SJCRH30 (cell line): ENCODE data around the gene CELF2. TPM values are rescaled to one million over a fixed set of nuclear protein-coding genes. Genes with fewer than 3 reads are reported as not detected.

Experiments used
- DNase-seq, 2 experiments: peaks; one replicate each; pipeline ENCODE4 v3.0.0-alpha.2; 2015 to 2020
- H3K27ac ChIP-seq: fragments of 250-450 bp; sonication (Bioruptor Pico); 2 replicates; pipeline ENCODE4 v1.5.1; 2020; ENCODE audit warnings: mild to moderate bottlenecking, moderate library complexity
- H3K27me3 ChIP-seq: fragments of 250-450 bp; sonication (Bioruptor Pico); 2 replicates; pipeline ENCODE4 v1.5.1; 2020; ENCODE audit warnings: mild to moderate bottlenecking, moderate library complexity
- H3K36me3 ChIP-seq: fragments of 250-450 bp; sonication (Bioruptor Pico); 2 replicates; pipeline ENCODE4 v1.5.1; 2020; ENCODE audit warnings: mild to moderate bottlenecking, moderate library complexity
- H3K4me1 ChIP-seq: fragments of 250-450 bp; sonication (Bioruptor Pico); 2 replicates; pipeline ENCODE4 v1.5.1; 2020; ENCODE audit warnings: mild to moderate bottlenecking, moderate library complexity
- H3K4me3 ChIP-seq: fragments of 250-450 bp; sonication (Bioruptor Pico); 2 replicates; pipeline ENCODE4 v1.5.1; 2020; ENCODE audit warnings: mild to moderate bottlenecking, moderate library complexity
- H3K9me3 ChIP-seq: fragments of 250-450 bp; sonication (Bioruptor Pico); replicated peaks from 2 replicates; pipeline ENCODE4 v1.5.1; 2020; ENCODE audit warnings: mild to moderate bottlenecking, moderate library complexity
- total RNA-seq: library from RNA; depleted of rRNA; stranded (reverse); fragments of >200 nt; shearing (Covaris generic); gene quantifications from 2 replicates; pipeline ENCODE4 v1.2.3, GENCODE V29; 2014

Gene CELF2
- total RNA-seq, 1 experiment from 2014 or later, result 65.2 TPM

- H3K4me1 ChIP-seq, result peaks cover 19% of the 10 kb centered on the region
- no peaks in the 10 kb centered on the region for H3K27me3 ChIP-seq
These were observed 127.8 kb downstream of the CELF2 start for GRCh38 chr10:11145495-11145855.

DNA sequence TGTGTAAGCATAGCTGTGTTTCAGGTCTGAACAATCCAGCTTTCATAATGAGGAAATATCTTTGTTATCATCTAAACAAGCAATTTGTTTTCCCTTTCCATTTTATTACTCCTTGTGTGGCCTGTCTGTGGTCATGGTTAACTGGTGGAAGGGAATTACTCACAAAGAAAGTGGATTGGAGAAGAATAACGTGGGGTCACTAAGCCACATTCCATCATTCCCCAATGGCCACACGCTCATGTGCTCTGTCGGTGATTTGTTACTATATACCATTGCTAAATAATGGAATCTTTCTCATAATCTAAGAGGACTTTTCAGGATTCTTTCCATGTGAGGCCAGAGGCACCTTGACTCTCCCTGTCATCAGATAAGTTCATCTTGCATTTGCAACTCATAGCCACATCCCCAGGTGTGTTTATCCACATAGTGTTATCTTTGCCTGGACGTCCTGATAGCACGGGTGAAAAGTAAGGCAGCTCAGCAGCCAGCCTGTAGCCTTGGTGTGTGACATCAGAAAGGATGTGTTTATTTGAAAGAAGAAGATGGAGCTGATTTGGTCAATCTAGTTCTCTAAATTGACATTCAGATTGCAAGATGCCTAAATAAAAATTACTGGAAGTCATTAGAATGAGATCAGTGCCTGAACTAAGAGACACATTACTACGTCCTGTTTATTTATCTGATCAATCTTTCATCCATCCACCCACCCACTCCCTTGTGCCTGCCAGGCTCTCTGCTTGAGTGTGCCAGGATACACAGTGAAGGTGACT lies 128.9 kb downstream of the CELF2 start:
- no peak overlapping the region for H3K4me3 ChIP-seq
- no peaks in the 10 kb centered on the region for H3K9me3 ChIP-seq
- no peak overlapping the region for H3K27ac ChIP-seq
- no peaks in the 10 kb centered on the region for H3K27me3 ChIP-seq
- H3K36me3 ChIP-seq, result peaks cover 3% of the 10 kb centered on the region; the same call in 1 of the 2 replicates
- peaks cover 19% of the 10 kb centered on the region for H3K4me1 ChIP-seq
- DNase-seq, result peak; percentile 17 to 45

More at GRCh38 chr10:11145495-11145855, 127.8 kb downstream of the CELF2 start:
- no peak overlapping the region for H3K4me3 ChIP-seq
- H3K36me3 ChIP-seq, result peaks cover 7% of the 10 kb centered on the region; the same call in 1 of the 2 replicates
- DNase-seq, result no peak
- H3K27ac ChIP-seq, result no peak overlapping the region
- H3K9me3 ChIP-seq, result no peaks in the 10 kb centered on the region

GRCh38 chr10:11147722-11148121 lies 130.1 kb downstream of the CELF2 start:
- Histone ChIP-seq H3K27ac (no peak overlapping the region), H3K4me1 (peaks cover 19% of the 10 kb centered on the region), H3K9me3 (no peaks in the 10 kb centered on the region), H3K36me3 (peaks cover 3% of the 10 kb centered on the region; the same call in 1 of the 2 replicates), H3K4me3 (no peak overlapping the region), H3K27me3 (no peaks in the 10 kb centered on the region)
- no peak for DNase-seq

DNA sequence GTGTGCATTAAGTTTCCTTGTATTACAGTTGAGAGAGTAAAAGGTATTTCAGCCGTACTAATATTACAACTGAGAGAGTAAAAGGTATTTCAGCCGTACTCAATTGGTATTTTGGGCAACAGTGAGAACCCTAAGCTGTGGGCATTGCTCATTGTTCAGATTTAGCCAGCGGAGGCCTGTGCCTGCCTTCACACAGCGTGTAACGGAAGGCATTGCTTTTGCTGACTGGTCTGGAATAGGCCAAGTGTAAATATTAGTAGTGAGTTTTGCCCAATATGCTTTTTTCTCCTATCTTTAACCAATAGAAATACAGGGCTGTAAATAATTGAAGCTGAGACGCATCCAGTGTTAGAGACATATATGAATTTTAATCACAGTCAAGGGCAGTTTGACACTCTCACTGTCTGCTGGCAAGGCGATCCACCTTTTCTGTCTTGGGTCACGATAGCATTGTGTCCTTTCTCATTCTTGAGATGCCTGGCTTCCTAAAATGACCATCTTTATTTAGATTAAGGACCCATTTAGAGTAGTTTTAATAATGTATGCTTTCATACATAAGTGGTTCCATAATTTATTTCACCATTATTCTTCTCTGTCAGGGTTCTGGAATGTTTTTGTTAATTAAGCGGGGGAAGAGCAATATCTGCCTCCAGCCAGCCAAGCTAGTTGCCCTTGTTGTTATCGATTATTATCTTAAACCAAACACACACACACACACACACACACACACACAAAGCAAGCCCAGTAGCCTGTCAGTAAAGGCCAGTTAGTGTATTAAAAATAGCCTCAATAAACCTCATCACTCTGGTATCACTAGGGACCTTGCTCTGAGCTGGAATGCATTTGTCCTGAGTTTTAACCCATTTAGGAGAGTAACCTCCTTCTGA lies 130.7 kb downstream of the CELF2 start:
- no peaks in the 10 kb centered on the region for H3K27me3 ChIP-seq
- H3K4me3 ChIP-seq, result no peak overlapping the region
- no peak overlapping the region for H3K27ac ChIP-seq
- DNase-seq, result no peak
- peaks cover 19% of the 10 kb centered on the region for H3K4me1 ChIP-seq
- no peaks in the 10 kb centered on the region for H3K9me3 ChIP-seq
- H3K36me3 ChIP-seq, result peaks cover 2% of the 10 kb centered on the region; the same call in 1 of the 2 replicates

- H3K27ac ChIP-seq, result no peak overlapping the region
These were observed 132.1 kb downstream of the CELF2 start for GRCh38 chr10:11149807-11150141.

GRCh38 chr10:11150231-11150731 lies 132.6 kb downstream of the CELF2 start:
- H3K4me1 ChIP-seq, result peaks cover 16% of the 10 kb centered on the region
- H3K27me3 ChIP-seq, result no peaks in the 10 kb centered on the region
- no peaks in the 10 kb centered on the region; the same call in 1 of the 2 replicates for H3K36me3 ChIP-seq
- DNase-seq, result no peak
- H3K4me3 ChIP-seq, result no peak overlapping the region
- H3K9me3 ChIP-seq, result no peaks in the 10 kb centered on the region
- H3K27ac ChIP-seq, result no peak overlapping the region

More at GRCh38 chr10:11149807-11150141, 132.1 kb downstream of the CELF2 start:
- Histone ChIP-seq H3K36me3 (no peaks in the 10 kb centered on the region; the same call in 1 of the 2 replicates), H3K4me3 (no peak overlapping the region), H3K9me3 (no peaks in the 10 kb centered on the region), H3K4me1 (peaks cover 19% of the 10 kb centered on the region), H3K27me3 (no peaks in the 10 kb centered on the region)
- DNase-seq, result no peak

GRCh38 chr10:11150879-11151415 lies 133.3 kb downstream of the CELF2 start:
- no peak overlapping the region for H3K27ac ChIP-seq
- DNase-seq, result no peak
- peaks cover 5% of the 10 kb centered on the region; the same call in 1 of the 2 replicates for H3K36me3 ChIP-seq
- H3K9me3 ChIP-seq, result no peaks in the 10 kb centered on the region
- H3K4me1 ChIP-seq, result peaks cover 12% of the 10 kb centered on the region
- no peak overlapping the region for H3K4me3 ChIP-seq
- H3K27me3 ChIP-seq, result no peaks in the 10 kb centered on the region

DNA sequence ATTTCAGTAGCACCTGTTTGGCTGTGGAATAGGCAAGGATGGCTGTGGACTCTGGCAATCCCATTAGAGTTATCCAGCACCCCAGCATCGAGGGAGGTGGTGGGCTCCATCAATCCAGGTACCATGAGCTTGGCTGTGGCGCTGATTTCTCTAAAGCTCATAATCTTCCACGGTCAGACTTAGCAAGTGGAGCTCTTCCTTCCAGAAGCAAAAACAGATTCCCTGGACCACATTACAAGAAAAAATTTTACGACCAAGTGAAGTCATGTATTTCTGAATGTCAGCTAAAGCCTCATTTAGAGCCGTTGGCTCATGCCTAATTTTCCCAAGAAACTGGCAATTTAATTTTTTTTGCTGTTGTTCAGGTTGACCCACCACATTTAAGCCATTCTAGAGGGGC lies 135.1 kb downstream of the CELF2 start:
- H3K4me1 ChIP-seq, result no peaks in the 10 kb centered on the region
- peaks cover 6% of the 10 kb centered on the region; the same call in 1 of the 2 replicates for H3K36me3 ChIP-seq
- H3K27ac ChIP-seq, result no peak overlapping the region
- H3K27me3 ChIP-seq, result no peaks in the 10 kb centered on the region
- DNase-seq, result no peak
- H3K9me3 ChIP-seq, result no peaks in the 10 kb centered on the region
- no peak overlapping the region for H3K4me3 ChIP-seq

DNA sequence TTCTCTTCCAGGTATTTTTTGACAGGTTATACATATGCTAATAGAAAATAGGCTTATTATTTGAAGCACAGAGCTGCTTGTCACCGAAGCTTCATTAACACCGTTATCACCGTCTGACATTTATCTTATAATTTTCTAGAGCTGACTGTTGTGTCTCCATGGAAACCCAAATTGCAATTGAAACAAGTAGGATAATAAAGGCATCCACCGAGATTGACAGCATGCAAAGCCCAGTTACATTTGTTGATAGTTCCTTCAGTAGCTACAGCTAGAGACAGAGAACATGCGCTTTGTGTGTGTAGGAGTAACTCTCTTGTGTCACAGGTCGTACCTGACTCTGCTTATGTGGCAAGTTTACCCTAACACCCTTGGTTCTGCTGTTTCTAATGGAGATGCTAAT lies 135.6 kb downstream of the CELF2 start:
- no peaks in the 10 kb centered on the region for H3K4me1 ChIP-seq
- peaks cover 6% of the 10 kb centered on the region; the same call in 1 of the 2 replicates for H3K36me3 ChIP-seq
- no peaks in the 10 kb centered on the region for H3K9me3 ChIP-seq
- no peak for DNase-seq
- no peak overlapping the region for H3K4me3 ChIP-seq
- no peak overlapping the region for H3K27ac ChIP-seq
- H3K27me3 ChIP-seq, result no peaks in the 10 kb centered on the region

DNA sequence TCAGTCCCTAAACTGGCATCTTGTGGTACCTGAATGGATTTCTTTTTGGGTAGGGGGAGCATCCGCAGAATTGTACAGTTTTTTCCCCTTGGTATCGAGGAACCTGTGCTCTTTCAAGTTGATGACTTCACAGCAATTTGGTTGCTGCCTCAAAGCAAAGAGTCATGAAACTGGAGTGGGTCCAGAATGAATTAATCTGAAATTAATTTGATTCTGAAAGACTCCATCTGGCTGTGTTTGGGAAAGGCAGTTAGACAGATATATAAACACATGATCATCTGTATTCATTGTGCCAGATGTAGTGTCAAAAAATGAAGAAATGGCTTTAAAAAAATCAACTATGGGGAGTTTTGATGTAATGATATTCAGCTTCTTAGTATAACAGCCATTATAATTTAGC lies 136.1 kb downstream of the CELF2 start:
- DNase-seq, result no peak
- Histone ChIP-seq H3K36me3 (peaks cover 9% of the 10 kb centered on the region; the same call in 1 of the 2 replicates), H3K27ac (no peak overlapping the region), H3K9me3 (no peaks in the 10 kb centered on the region), H3K4me3 (no peak overlapping the region), H3K27me3 (no peaks in the 10 kb centered on the region), H3K4me1 (no peaks in the 10 kb centered on the region)

DNA sequence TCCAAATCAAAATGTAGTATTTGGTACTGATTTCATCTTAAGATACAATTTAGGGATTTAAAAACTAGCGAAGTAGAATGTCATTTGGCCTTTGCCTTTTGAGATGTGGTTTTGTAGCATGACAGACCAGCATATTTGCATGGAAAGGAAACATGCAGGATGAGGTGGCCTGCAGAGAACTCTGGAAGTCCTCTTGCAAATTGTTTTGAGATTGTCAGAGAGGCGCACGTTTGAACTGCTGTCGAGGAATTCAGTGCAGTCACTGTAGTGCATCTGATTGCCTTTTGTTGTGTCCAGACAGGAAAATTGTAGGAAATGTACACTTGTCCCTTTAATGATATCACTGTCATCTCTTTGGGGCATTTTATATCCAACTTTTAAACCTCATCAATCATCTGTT lies 136.7 kb downstream of the CELF2 start:
- H3K27me3 ChIP-seq, result no peaks in the 10 kb centered on the region
- DNase-seq, result no peak
- peaks cover 10% of the 10 kb centered on the region; the same call in 1 of the 2 replicates for H3K36me3 ChIP-seq
- no peaks in the 10 kb centered on the region for H3K4me1 ChIP-seq
- H3K9me3 ChIP-seq, result no peaks in the 10 kb centered on the region
- no peak overlapping the region for H3K4me3 ChIP-seq
- no peak overlapping the region for H3K27ac ChIP-seq

DNA sequence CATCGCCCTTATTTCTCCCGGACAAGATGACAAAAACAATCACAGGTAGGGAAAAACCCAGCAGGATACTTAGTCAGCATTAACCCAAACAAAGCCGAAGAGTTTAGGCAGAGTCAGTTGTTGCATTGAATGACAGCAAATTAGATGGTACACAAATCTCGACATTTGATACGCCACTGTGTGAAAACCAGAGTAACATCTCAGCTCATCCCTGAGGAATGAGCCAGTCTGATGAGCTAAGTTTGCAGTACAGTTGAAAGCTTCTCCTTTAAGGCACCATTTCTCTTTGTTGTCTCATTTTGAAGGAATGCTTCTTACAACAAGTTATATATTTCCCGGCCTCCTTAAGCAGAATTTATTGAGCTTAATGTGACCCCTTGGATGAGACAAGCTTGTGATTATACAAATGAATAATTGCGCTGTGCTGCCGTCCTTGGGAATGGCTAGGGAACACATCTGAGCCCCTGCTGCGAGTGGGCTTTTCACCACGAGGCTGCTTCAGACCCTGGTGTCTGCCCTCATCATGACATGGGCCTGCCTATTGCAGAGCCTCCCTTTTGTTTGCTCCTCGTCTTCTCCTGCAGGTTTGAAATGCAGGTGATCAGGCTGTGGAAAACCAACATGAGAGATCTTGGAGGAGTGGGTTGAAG lies 137.3 kb downstream of the CELF2 start:
- Histone ChIP-seq H3K4me3 (no peak overlapping the region), H3K36me3 (peaks cover 10% of the 10 kb centered on the region; the same call in 1 of the 2 replicates), H3K4me1 (no peaks in the 10 kb centered on the region), H3K27ac (no peak overlapping the region), H3K27me3 (no peaks in the 10 kb centered on the region), H3K9me3 (no peaks in the 10 kb centered on the region)
- no peak for DNase-seq

DNA sequence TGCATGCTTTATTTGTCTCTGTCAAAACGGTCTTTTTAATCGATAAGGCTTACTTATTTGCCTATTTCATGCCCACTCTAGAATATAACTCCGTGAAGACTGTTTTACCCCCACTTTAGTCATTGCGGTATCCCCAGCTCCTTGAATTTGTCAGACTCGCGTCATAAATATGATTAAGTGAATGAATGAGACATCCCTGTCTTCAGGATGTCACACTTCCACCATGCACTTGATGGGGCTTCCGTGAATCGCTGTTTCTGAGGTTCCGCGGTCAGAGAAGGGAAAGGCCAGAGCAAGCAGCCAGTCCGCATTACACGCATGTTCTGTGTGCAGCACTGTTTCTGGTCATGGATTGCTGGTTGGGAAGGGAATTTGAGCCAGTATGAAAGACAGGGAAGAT lies 138.8 kb downstream of the CELF2 start:
- Histone ChIP-seq H3K4me1 (no peaks in the 10 kb centered on the region), H3K27ac (no peak overlapping the region), H3K27me3 (no peaks in the 10 kb centered on the region), H3K36me3 (peaks cover 12% of the 10 kb centered on the region; the same call in 1 of the 2 replicates), H3K4me3 (no peak overlapping the region), H3K9me3 (peaks cover 2% of the 10 kb centered on the region; the same call in 1 of the 2 replicates)
- no peak for DNase-seq
